ENCODE measurements around the gene EFNA5. TPM values are rescaled to one million over a fixed set of nuclear protein-coding genes. Genes with fewer than 3 reads are reported as not detected.

The EFNA5 gene
- total and polyA plus RNA-seq, 8 donors, result 0.29 to 187 (median 3.1) TPM

DNA sequence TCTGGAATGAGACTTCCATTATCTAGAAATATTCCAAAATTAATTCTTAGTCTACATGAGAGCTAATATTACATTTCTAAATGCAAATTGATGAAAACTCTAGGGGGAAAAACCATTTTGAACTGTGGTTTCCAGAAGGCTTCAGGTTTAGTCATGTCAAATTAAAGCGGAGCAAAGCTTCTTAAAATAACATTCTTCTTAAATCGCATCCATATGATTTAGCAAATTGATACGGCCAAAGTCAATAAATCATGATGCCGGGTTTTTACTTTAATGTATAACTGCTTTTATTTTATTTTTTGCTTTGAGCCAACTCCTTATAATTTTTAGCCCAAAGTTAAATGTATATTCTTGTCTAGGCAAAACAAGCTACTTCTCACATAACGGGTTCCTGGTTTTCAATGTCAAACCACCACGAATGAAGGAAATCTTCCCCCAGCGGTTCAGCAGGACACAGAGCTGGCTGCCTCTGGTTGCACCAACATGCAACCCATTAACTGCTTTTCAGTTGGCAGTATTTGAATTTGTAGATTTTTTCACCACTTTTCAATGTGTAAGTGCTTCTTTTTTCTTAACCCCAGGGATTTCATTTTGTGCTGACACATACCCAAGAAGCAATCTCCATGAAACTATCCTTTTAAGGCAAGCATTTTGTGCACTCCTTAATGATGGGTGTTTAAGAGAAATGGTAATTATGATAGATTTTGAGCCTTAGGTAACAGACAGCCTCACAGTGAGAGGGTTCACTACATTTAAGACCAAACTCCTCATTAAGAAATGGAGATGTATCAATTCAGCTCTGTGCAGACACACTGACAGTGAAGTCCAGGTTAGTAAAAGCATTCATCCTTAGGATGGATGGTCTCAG, 35.5 kb downstream of the EFNA5 start:
- no peak overlapping the region for H3K27ac ChIP-seq
- 88 to 96% (median 95%) methylated on average over 7 of the region's 7 CpGs for WGBS, 5 donors
- H3K4me1 ChIP-seq, result no peaks in the 10 kb centered on the region
- H3K27me3 ChIP-seq, result no peaks in the 10 kb centered on the region
- no peak overlapping the region for H3K4me3 ChIP-seq
- intact Hi-C loops (cut with DNase I; ENCODE audit: low total_unique reads), result no loop called here
- no peaks in the 10 kb centered on the region for H3K36me3 ChIP-seq
- DNase-seq, result no peak
- no peaks in the 10 kb centered on the region for H3K9me3 ChIP-seq
- TF ChIP-seq EP300 (IDR thresholded peaks at IDR 0.05), result no peak
- no peak for TF ChIP-seq POLR2A (IDR thresholded peaks at IDR 0.05)
- TF ChIP-seq CTCF (IDR thresholded peaks at IDR 0.05), result no peak
- no peak for TF ChIP-seq POLR2AphosphoS5 (IDR thresholded peaks at IDR 0.05)

DNA sequence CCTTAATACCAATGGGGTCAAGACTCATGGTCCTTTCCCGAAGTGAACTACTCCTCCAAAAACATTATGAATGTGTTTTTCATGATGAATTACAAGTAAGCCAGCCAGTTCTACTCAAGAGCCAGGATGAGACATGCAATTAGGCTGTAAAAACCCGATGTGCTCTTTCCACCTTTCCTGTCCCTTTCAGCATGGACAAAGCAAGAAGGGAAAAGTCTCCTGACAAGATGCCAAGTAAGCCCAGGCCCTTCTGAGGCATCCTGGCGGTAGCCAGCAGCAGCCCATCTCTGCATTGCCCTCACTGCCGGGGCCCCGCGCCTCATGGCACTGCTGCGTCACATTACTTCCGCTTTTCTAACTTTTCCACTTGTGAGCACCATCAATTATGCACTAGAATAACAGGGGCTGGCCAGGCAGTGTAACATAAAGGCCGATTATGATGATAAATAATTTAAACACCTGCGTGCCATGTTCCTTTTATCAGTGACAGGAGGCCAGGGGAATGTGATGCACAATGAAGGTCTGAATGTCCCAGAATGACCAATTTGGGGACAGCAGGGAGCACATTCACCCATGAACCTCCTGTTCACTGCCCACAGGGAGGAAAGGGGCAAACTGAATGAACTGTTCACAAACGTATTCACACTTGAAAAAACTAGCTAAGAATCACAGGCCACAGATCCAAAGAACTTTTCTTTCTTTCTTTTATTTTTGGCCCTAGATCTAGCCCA, 37.4 kb downstream of the EFNA5 start:
- intact Hi-C loops (cut with DNase I; ENCODE audit: low total_unique reads), result no loop called here
- WGBS, 5 donors, result 79 to 89% (median 82%) methylated on average over 11 of the region's 11 CpGs
- H3K9me3 ChIP-seq, result no peaks in the 10 kb centered on the region
- no peak overlapping the region for H3K27ac ChIP-seq
- DNase-seq, result peak in 1 of 2 donors; percentile 26
- TF ChIP-seq POLR2AphosphoS5 (IDR thresholded peaks at IDR 0.05) (no peak), CTCF (IDR thresholded peaks at IDR 0.05) (no peak), POLR2A (IDR thresholded peaks at IDR 0.05) (no peak), EP300 (IDR thresholded peaks at IDR 0.05) (no peak)
- H3K36me3 ChIP-seq, result no peaks in the 10 kb centered on the region
- no peak overlapping the region for H3K4me3 ChIP-seq
- H3K27me3 ChIP-seq, result no peaks in the 10 kb centered on the region
- no peaks in the 10 kb centered on the region for H3K4me1 ChIP-seq

DNA sequence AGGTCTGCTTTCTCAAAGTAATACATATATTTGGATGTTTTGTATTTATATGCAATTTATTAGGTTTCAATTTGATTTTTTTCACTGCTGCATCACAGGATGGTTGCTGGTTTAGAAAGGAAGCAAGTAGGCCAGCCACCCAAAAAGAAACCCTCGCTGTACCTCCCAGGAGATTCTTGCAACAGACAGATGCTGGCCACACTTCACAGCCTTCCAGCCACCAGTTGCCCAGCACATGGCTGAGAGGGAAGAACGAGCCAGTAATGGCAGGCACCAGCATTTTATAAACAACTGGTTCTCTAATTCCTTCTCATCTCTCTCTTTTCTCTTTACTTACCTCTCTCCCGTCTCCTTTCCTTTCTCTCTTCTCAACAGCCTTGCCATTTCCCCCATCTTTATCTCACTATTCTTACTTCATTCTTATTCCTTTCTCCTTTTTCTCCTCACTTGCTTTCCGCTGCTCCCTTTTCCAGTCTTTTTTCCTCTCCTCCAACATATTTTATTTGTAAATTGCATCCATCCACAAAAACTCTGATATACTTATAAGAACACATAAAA, 38.9 kb downstream of the EFNA5 start:
- Histone ChIP-seq H3K4me3 (no peak overlapping the region), H3K4me1 (no peaks in the 10 kb centered on the region), H3K27ac (no peak overlapping the region), H3K9me3 (no peaks in the 10 kb centered on the region), H3K36me3 (no peaks in the 10 kb centered on the region), H3K27me3 (no peaks in the 10 kb centered on the region)
- 86 to 90% (median 88%) methylated on average over 4 of the region's 4 CpGs for WGBS, 5 donors
- TF ChIP-seq CTCF (IDR thresholded peaks at IDR 0.05) (no peak), EP300 (IDR thresholded peaks at IDR 0.05) (no peak), POLR2AphosphoS5 (IDR thresholded peaks at IDR 0.05) (no peak), POLR2A (IDR thresholded peaks at IDR 0.05) (no peak)
- intact Hi-C loops (cut with DNase I; ENCODE audit: low total_unique reads), result no loop called here
- DNase-seq, result no peak

DNA sequence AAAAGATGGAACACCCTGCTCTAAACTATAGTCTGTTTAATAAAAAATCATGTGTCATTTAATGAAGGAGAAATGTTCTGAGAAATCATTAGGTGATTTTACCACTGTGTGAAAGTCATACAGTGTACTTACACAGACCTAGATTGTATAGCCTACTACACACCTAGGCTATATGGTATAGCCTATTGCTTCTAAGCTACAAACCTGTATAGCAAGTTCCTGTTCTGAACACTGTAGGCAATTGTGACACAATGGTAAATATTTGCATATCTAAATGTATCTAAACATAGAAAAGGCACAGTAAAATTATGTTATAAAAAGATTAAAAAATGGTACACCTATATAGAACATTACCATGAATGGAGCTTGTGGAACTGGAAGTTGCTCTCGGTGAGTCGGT, 40.6 kb downstream of the EFNA5 start:
- intact Hi-C loops (cut with DNase I; ENCODE audit: low total_unique reads), result no loop called here
- no peaks in the 10 kb centered on the region for H3K4me1 ChIP-seq
- H3K27me3 ChIP-seq, result no peaks in the 10 kb centered on the region
- no peak for TF ChIP-seq CTCF (IDR thresholded peaks at IDR 0.05)
- TF ChIP-seq POLR2AphosphoS5 (IDR thresholded peaks at IDR 0.05), result no peak
- no peak for TF ChIP-seq POLR2A (IDR thresholded peaks at IDR 0.05)
- no peak for TF ChIP-seq EP300 (IDR thresholded peaks at IDR 0.05)
- peak in 1 of 2 donors; percentile 49 for DNase-seq
- WGBS, 5 donors, result 76 to 99% (median 91%) methylated on average over 2 of the region's 2 CpGs
- no peaks in the 10 kb centered on the region for H3K9me3 ChIP-seq
- no peaks in the 10 kb centered on the region for H3K36me3 ChIP-seq
- H3K4me3 ChIP-seq, result no peak overlapping the region
- H3K27ac ChIP-seq, result no peak overlapping the region
